K562 (cell line): ENCODE results near the gene ACBD6. TPM values are rescaled to one million over a fixed set of nuclear protein-coding genes. Genes with fewer than 3 reads are reported as not detected.

Experiments used
- CTCF ChIP-seq, 3 experiments: IDR thresholded peaks in 2 of 3; conservative IDR thresholded peaks in 1 of 3; 2 replicates each; pipeline ENCODE4 v1.5.1; 2011 to 2012; ENCODE audit warnings: low read length in 3 of 3, mild to moderate bottlenecking in 3 of 3, control low read depth in 2 of 3, improper control_type of control experiment in 1 of 3, inconsistent platforms in 1 of 3, low read depth in 1 of 3, mixed read lengths in 1 of 3, moderate library complexity in 1 of 3; ENCODE audit not compliant: insufficient read depth in 2 of 3
- E2F4 ChIP-seq: sonication (generic); formaldehyde crosslinking; IDR thresholded peaks from 2 replicates; pipeline ENCODE4 v1.8.0; 2022; ENCODE audit warnings: mild to moderate bottlenecking, low read depth, missing genetic modification reagents
- EGR1 ChIP-seq: fragments of 450-650 bp; conservative IDR thresholded peaks from 2 replicates; pipeline ENCODE4 v1.6.1; 2017; ENCODE audit warnings: mild to moderate bottlenecking
- EP300 ChIP-seq: IDR thresholded peaks from 2 replicates; pipeline ENCODE4 v1.6.1; 2012; ENCODE audit warnings: low read length, improper control_type of control experiment
- ID3 ChIP-seq, 2 experiments: fragments of 250-450 bp in 1 of 2; fragments of 450-650 bp in 1 of 2; sonication (Bioruptor Pico) in 1 of 2; IDR thresholded peaks; 2 replicates each; pipeline versions ENCODE4 v1.6.1 to v1.8.0; 2016 to 2021; ENCODE audit warnings: mild to moderate bottlenecking in 2 of 2, moderate library complexity in 2 of 2, missing compliant biosample characterization in 1 of 2, missing genetic modification characterization in 1 of 2
- polyA plus RNA-seq, 8 experiments: library from polyadenylated mRNA; depleted of rRNA in 4 of 8; stranded (reverse) in 5 of 8; unstranded in 3 of 8; fragments of >200 nt; fragmentation: Nextera tagmentation in 2 of 8; fragmentation: Illumina TruSeq in 1 of 8; extraction: Ambion mirVana in 2 of 8; extraction: Trizol in 1 of 8; gene quantifications; 2 replicates each; pipeline versions ENCODE4 v1.2.1 to v1.2.3, GENCODE V29; 2011 to 2014; ENCODE audit warnings: inconsistent platforms in 1 of 8, missing spikeins in 1 of 8
- total RNA-seq, 7 experiments: library from RNA; depleted of rRNA in 6 of 7; stranded (reverse); fragments of >200 nt in 6 of 7; fragmentation: Illumina TruSeq in 2 of 7; extraction: Trizol in 2 of 7; gene quantifications; 2 replicates each; pipeline versions ENCODE4 v1.2.1 to v1.2.3, GENCODE V29; 2011 to 2021; ENCODE audit warnings: low replicate concordance in 1 of 7

The ACBD6 gene
- total and polyA plus RNA-seq, 9 of the 15 experiments (the other 6 are each of a cell fraction or from before 2014, with no cell fraction given) = 16.9 to 107 (median 77.7) TPM

GRCh38 chr1:180522213-180522515, 19.8 kb upstream of the ACBD6 start (continued):
- TF ChIP-seq ID3 (CRISPR knock-in tag; IDR thresholded peaks at IDR 0.05) (no peak), ID3 (tag; IDR thresholded peaks at IDR 0.05) (0 out of 2 replicates have a peak, but pooled peaks have one; percentile 18), E2F4 (peak; percentile 18; the same call in 1 of the 2 replicates), CTCF (IDR thresholded peaks at IDR 0.05 in 2 of 3, conservative IDR thresholded peaks at IDR 0.05 in 1 of 3; ENCODE audit: insufficient read depth in 2 of 3, low read depth in 1 of 3, low read length in 3 of 3) (0 out of 6 replicates have a peak, but pooled peaks of 1 of the 3 experiments have one; percentile 10), EGR1 (no peak), EP300 (0 out of 2 replicates have a peak, but pooled peaks have one; percentile 10)
